WTC11 (cell line): ENCODE measurements around the gene GJB2.

Source experiments
- ZNF263 ChIP-seq: sonication (generic); formaldehyde crosslinking; IDR thresholded peaks from 2 replicates; pipeline ENCODE4 v1.8.1; 2022; ENCODE audit warnings: low read depth, mild to moderate bottlenecking, moderate library complexity, missing genetic modification reagents
- ZNF423 ChIP-seq: fragments of 250-450 bp; sonication (Bioruptor Pico); IDR thresholded peaks from 2 replicates; pipeline ENCODE4 v2.1.2; 2022; ENCODE audit warnings: mild to moderate bottlenecking, moderate library complexity
- TF ChIP-seq, protein P1 (sequence below): sonication (generic); formaldehyde crosslinking; IDR thresholded peaks from 2 replicates; pipeline ENCODE4 v1.8.0; 2022; ENCODE audit warnings: missing genetic modification reagents
- TF ChIP-seq, protein P2 (sequence below): fragments of 200-600 bp; IDR thresholded peaks from 2 replicates; pipeline ENCODE4 v1.8.0; 2022; ENCODE audit warnings: antibody characterized with exemption
- TF ChIP-seq, protein P3 (sequence below): sonication (generic); formaldehyde crosslinking; IDR thresholded peaks from 2 replicates; pipeline ENCODE4 v1.8.0; 2022; ENCODE audit warnings: mild to moderate bottlenecking, missing genetic modification reagents

DNA sequence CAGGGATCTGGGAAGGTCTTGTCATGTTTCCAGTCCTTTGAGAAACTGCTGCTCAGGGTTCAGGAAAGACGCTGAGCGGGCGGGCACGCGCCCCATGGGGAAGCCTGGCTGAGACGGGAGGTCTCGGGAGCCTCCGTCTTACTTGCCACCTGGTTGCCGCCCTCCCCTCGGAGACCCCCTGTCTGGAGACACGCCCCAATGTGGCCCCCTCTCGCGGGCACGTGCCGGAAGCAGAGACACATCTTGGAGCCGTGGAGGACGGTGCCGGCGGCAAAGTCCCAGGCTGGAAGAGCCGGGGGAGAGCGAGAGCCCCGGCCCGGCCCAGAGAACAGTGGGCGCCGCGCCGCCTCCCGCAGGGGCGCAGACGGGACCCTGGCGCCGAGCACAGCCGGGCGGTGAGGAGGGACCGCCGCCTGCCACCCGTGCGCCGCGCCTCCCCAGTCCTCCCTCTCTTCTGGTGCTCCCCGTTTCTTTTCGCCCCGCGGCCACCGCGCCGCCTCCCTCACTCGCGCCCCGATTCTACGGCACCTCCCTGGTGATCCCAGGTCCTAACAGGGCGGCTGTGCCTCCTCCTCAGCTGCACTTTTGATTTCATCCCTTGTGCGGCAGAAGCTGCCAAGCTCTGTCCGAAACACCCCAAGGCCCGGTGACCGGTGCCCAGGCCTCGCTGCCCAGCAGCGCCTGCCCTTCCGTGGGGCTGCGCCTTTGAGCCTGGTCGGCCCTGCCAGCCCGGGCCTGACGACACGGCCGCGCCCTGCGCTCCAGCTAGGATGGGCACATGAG lies 15.5 kb downstream of the GJB2 start:
- TF ChIP-seq ZNF423 (CRISPR knock-in tag) (no peak), ZNF263 (CRISPR knock-in tag) (no peak)
- TF ChIP-seq, protein P1, sequence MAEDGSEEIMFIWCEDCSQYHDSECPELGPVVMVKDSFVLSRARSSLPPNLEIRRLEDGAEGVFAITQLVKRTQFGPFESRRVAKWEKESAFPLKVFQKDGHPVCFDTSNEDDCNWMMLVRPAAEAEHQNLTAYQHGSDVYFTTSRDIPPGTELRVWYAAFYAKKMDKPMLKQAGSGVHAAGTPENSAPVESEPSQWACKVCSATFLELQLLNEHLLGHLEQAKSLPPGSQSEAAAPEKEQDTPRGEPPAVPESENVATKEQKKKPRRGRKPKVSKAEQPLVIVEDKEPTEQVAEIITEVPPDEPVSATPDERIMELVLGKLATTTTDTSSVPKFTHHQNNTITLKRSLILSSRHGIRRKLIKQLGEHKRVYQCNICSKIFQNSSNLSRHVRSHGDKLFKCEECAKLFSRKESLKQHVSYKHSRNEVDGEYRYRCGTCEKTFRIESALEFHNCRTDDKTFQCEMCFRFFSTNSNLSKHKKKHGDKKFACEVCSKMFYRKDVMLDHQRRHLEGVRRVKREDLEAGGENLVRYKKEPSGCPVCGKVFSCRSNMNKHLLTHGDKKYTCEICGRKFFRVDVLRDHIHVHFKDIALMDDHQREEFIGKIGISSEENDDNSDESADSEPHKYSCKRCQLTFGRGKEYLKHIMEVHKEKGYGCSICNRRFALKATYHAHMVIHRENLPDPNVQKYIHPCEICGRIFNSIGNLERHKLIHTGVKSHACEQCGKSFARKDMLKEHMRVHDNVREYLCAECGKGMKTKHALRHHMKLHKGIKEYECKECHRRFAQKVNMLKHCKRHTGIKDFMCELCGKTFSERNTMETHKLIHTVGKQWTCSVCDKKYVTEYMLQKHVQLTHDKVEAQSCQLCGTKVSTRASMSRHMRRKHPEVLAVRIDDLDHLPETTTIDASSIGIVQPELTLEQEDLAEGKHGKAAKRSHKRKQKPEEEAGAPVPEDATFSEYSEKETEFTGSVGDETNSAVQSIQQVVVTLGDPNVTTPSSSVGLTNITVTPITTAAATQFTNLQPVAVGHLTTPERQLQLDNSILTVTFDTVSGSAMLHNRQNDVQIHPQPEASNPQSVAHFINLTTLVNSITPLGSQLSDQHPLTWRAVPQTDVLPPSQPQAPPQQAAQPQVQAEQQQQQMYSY (CRISPR knock-in tag), result no peak
- TF ChIP-seq, protein P2, sequence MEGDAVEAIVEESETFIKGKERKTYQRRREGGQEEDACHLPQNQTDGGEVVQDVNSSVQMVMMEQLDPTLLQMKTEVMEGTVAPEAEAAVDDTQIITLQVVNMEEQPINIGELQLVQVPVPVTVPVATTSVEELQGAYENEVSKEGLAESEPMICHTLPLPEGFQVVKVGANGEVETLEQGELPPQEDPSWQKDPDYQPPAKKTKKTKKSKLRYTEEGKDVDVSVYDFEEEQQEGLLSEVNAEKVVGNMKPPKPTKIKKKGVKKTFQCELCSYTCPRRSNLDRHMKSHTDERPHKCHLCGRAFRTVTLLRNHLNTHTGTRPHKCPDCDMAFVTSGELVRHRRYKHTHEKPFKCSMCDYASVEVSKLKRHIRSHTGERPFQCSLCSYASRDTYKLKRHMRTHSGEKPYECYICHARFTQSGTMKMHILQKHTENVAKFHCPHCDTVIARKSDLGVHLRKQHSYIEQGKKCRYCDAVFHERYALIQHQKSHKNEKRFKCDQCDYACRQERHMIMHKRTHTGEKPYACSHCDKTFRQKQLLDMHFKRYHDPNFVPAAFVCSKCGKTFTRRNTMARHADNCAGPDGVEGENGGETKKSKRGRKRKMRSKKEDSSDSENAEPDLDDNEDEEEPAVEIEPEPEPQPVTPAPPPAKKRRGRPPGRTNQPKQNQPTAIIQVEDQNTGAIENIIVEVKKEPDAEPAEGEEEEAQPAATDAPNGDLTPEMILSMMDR, result no peak
- TF ChIP-seq, protein P3, sequence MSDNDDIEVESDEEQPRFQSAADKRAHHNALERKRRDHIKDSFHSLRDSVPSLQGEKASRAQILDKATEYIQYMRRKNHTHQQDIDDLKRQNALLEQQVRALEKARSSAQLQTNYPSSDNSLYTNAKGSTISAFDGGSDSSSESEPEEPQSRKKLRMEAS (CRISPR knock-in tag), result no peak
